Brain microvascular endothelial cell (primary cell): ENCODE measurements around the gene PPP1R14C.

Source experiments
- DNase-seq: peaks from one replicate; pipeline ENCODE4 v3.0.0-alpha.2; 2020
- H3K27ac ChIP-seq: fragments of 250-450 bp; sonication (Bioruptor Pico); 2 replicates; pipeline ENCODE4 v1.5.1; 2020; ENCODE audit warnings: mild to moderate bottlenecking, moderate library complexity
- H3K27me3 ChIP-seq: fragments of 250-450 bp; sonication (Bioruptor Pico); replicated peaks from 2 replicates; pipeline ENCODE4 v1.5.1; 2020; ENCODE audit warnings: mild to moderate bottlenecking
- H3K36me3 ChIP-seq: fragments of 250-450 bp; sonication (Bioruptor Pico); replicated peaks from 2 replicates; pipeline ENCODE4 v1.5.1; 2020; ENCODE audit warnings: mild to moderate bottlenecking
- H3K4me3 ChIP-seq: 2 replicates; pipeline ENCODE4 v1.5.1; 2011; ENCODE audit warnings: low read depth, mild to moderate bottlenecking, control low read depth, low read length, moderate library complexity
- CTCF ChIP-seq: IDR thresholded peaks from 2 replicates; pipeline ENCODE4 v1.5.1; 2011; ENCODE audit warnings: low read depth, mild to moderate bottlenecking, moderate library complexity, low read length, control low read depth, inconsistent platforms; ENCODE audit errors: missing control alignments
- in situ Hi-C: cut with HindIII; loops from 2 replicates; pipeline ENCODE4 v1.10.0; 2017; ENCODE audit warnings: low sequenced_read_pairs, low pct_ligation_motif_present

PPP1R14C gene

GRCh38 chr6:150266963-150267685 is 124.3 kb downstream of the PPP1R14C start:
- peak; percentile 7 for DNase-seq

GRCh38 chr6:150267686-150268561 is 125.1 kb downstream of the PPP1R14C start:
- Histone ChIP-seq H3K27me3 (no peaks in the 10 kb centered on the region), H3K36me3 (no peaks in the 10 kb centered on the region), H3K4me3 (no peak overlapping the region), H3K27ac (peak overlapping the region; percentile 46)
- no peak for TF ChIP-seq CTCF
- DNase-seq: peak; percentile 88
- in situ Hi-C loops: no loop called here

More at GRCh38 chr6:150266963-150267685, 124.3 kb downstream of the PPP1R14C start:
- in situ Hi-C loops: no loop called here
- no peaks in the 10 kb centered on the region for H3K27me3 ChIP-seq
- H3K27ac ChIP-seq: peak overlapping the region; percentile 46
- TF ChIP-seq CTCF: no peak
- H3K4me3 ChIP-seq: no peak overlapping the region
- no peaks in the 10 kb centered on the region for H3K36me3 ChIP-seq

GRCh38 chr6:150269130-150269856 is 126.4 kb downstream of the PPP1R14C start:
- Histone ChIP-seq H3K4me3 (no peak overlapping the region), H3K27ac (no peak overlapping the region), H3K36me3 (no peaks in the 10 kb centered on the region), H3K27me3 (no peaks in the 10 kb centered on the region)
- in situ Hi-C loops: no loop called here
- no peak for DNase-seq
- TF ChIP-seq CTCF: no peak

GRCh38 chr6:150269857-150270223 is 127.0 kb downstream of the PPP1R14C start:
- no peaks in the 10 kb centered on the region for H3K36me3 ChIP-seq
- no peaks in the 10 kb centered on the region for H3K27me3 ChIP-seq
- DNase-seq: no peak
- no peak overlapping the region for H3K27ac ChIP-seq
- in situ Hi-C loops: no loop called here
- no peak for TF ChIP-seq CTCF
- H3K4me3 ChIP-seq: no peak overlapping the region

GRCh38 chr6:150270330-150271052 is 127.6 kb downstream of the PPP1R14C start:
- TF ChIP-seq CTCF: no peak
- H3K36me3 ChIP-seq: no peaks in the 10 kb centered on the region
- no peak overlapping the region for H3K27ac ChIP-seq
- in situ Hi-C loops: no loop called here
- H3K27me3 ChIP-seq: no peaks in the 10 kb centered on the region
- no peak overlapping the region for H3K4me3 ChIP-seq
- DNase-seq: no peak
